ENCODE results near the gene ANKRD33B.

GRCh38 chr5:10676946-10677345 lies 113.1 kb downstream of the ANKRD33B start:
- TF ChIP-seq MYC (CRISPR knock-in tag; IDR thresholded peaks at IDR 0.05; ENCODE audit: borderline replicate concordance), result no peak
- TF ChIP-seq ARNT2 (CRISPR knock-in tag; IDR thresholded peaks at IDR 0.05; ENCODE audit: low read depth), result no peak
- TF ChIP-seq NR2F1 (CRISPR knock-in tag; IDR thresholded peaks at IDR 0.05), result no peak
- TF ChIP-seq THRA (CRISPR knock-in tag; IDR thresholded peaks at IDR 0.05; ENCODE audit: borderline replicate concordance), result no peak
- TF ChIP-seq ZSCAN30 (CRISPR knock-in tag; IDR thresholded peaks at IDR 0.05), result no peak
- no peak for TF ChIP-seq CEBPZ (IDR thresholded peaks at IDR 0.05; ENCODE audit: low read length)
- no peak for TF ChIP-seq HOXA9 (CRISPR knock-in tag; IDR thresholded peaks at IDR 0.05; ENCODE audit: borderline replicate concordance)
- no peak for TF ChIP-seq ZNF281 (CRISPR knock-in tag; IDR thresholded peaks at IDR 0.05; ENCODE audit: borderline replicate concordance)
- no peak for TF ChIP-seq ZBTB43 (CRISPR knock-in tag; conservative IDR thresholded peaks at IDR 0.05)
- no peak for TF ChIP-seq SIX1 (CRISPR knock-in tag; IDR thresholded peaks at IDR 0.05; ENCODE audit: borderline replicate concordance)
